ENCODE results near the gene ASIC5.

GRCh38 chr4:155908187-155909139, 42.4 kb upstream of the ASIC5 start:
- TF ChIP-seq CTCF (conservative IDR thresholded peaks at IDR 0.05 in 1 of 2, IDR thresholded peaks at IDR 0.05 in 1 of 2; ENCODE audit: low read depth in 1 of 2, low read length in 2 of 2) = no peak
- TF ChIP-seq EZH2 (IDR thresholded peaks at IDR 0.05; ENCODE audit: low read length, missing control alignments) = no peak

All from fibroblast of lung (primary cell).